ENCODE data around the gene PBX1.

DNA sequence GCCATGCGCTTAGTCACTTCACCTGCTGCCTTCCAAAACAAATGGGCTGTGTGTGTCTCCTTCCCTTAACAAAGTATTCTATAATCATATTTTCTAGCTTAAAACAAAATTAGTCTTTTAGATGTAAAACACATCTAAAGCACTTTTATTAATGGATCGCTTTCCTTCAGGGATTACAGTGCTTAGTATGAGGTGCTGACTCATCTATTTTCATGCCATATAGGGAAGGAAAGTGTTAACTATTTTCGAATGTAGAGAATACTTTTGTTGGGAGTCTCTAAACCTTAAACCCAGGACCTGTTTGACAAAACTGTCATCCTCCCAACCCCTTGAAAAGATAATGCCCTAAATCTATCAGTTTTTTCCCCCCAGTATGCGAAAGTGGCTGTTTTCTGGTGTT, 90.2 kb downstream of the PBX1 start:
- TF ChIP-seq POLR2A (IDR thresholded peaks at IDR 0.05; ENCODE audit: low read depth) (no peak), EP300 (IDR thresholded peaks at IDR 0.05) (no peak)
